Measurements from ENCODE around the gene HK1. TPM values are rescaled to one million over a fixed set of nuclear protein-coding genes. Genes with fewer than 3 reads are reported as not detected.
"Not testable (repeated sequence)": the region's sequence is repeated elsewhere in the genome, so short reads cannot be mapped to it uniquely, and the experiment has no call there.

HK1 gene
- polyA plus RNA-seq, 3 donors = 52.4 to 60.9 (median 54.3) TPM

DNA sequence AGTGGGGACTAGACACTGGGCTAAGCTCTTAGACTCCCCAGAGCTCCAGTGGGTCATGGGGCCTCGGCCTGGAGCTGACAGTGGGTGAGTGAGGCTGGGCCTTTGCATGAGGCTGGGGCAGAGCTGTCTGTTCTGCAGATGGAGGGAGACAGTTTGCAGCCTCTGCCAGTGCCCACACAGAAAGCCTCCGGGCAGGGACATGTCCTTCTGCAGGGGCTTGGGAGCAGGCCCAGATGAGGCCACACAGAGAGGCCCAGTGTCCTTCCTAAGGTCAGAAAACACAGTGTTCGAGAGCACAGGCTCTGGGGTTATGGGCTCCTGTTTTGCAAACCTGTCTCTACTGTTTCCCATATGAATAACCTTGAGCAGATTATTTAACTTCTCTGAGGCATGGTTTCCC, 25.1 kb upstream of the HK1 start:
- DNase-seq (ENCODE audit: low read depth in 3 of 3, low spot score in 2 of 3) = no peak

GRCh38 chr10:69254877-69255276, 23.4 kb upstream of the HK1 start:
- no peak for DNase-seq (ENCODE audit: low read depth in 3 of 3, low spot score in 2 of 3)

DNA sequence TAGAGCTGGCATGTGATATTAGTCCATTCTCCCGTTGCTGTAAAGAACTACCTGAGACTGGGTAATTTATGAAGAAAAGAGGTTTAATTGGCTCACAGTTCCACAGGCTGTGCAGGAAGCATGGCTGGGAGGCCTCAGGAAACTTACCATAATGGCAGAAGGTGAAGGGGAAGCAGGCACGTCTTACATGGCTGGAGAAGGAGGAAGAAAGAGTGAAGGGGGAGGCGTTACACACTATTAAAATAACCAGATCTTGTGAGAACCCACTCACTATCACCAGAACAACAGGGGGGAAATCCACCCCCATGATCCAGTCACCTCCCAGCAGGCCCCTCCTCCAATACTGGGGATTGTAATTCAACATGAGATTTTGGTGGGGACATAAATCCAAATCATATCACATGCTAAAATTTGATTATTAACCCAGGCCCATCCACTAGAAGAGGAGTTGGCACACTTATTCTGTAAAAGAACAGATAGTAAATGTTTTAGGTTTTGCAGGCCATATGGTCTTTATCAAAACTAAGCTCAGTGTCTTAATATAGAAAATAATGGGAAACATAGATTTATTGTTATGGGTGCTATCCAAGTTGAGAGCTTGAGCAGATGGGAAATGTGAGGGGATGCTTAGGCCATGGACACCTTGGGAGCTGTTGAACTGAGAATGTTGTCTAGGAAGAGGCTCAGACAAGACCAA, 18.6 kb upstream of the HK1 start:
- DNase-seq (ENCODE audit: low read depth in 3 of 3, low spot score in 2 of 3) = no peak

DNA sequence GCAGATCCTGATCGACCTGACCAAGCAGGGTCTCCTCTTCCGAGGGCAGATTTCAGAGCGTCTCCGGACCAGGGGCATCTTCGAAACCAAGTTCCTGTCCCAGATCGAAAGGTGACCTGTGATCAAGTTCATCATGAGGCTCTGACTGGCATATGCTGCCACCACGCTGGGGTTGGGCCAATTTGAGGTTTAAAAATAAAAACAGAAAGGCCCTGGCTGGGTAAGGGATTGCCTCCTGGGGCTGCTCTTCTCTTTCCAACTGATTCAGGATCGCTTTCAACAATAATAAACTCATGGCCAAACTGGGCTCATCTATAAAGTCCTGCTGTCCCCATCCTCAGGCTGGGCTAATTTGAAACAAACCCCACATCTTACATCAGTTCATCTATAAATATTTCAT, 17.1 kb upstream of the HK1 start:
- DNase-seq (ENCODE audit: low read depth in 3 of 3, low spot score in 2 of 3) = no peak

GRCh38 chr10:69262292-69262751, 16.0 kb upstream of the HK1 start:
- no peak for DNase-seq (ENCODE audit: low read depth in 3 of 3, low spot score in 2 of 3)

DNA sequence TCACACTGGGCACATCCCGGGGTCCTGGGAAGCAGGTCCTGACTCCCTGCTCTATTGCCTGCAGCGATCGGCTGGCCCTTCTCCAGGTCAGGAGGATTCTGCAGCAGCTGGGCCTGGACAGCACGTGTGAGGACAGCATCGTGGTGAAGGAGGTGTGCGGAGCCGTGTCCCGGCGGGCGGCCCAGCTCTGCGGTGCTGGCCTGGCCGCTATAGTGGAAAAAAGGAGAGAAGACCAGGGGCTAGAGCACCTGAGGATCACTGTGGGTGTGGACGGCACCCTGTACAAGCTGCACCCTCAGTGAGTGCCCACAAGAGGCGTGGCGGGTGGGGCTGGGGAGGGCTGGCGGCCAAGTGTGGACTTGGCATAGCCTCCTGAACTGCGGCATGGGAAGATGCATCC, 12.8 kb upstream of the HK1 start:
- DNase-seq (ENCODE audit: low read depth in 3 of 3, low spot score in 2 of 3) = no peak

GRCh38 chr10:69268761-69269416, 9.4 kb upstream of the HK1 start:
- DNase-seq (ENCODE audit: low read depth in 3 of 3, low spot score in 2 of 3) = no peak

DNA sequence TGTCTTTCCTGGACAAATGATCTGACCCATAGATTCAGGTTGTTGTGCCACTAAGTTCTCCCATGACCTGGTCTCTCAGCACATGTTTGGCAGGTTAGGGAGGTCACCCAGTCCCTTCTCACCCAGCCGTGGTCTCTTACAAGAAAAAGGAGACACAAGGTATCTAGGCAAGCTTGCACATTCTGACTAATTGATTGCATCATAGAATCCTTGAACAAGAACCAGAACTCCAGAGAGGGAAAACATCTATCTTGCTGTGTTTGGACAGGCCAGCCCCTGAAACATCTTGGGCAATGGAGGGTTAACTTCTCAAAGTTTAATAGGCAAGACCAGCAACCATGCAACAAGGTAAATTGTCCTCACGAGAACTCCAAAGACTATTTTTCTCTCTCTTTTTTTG, 8.5 kb upstream of the HK1 start:
- DNase-seq (ENCODE audit: low read depth in 3 of 3, low spot score in 2 of 3) = no peak

DNA sequence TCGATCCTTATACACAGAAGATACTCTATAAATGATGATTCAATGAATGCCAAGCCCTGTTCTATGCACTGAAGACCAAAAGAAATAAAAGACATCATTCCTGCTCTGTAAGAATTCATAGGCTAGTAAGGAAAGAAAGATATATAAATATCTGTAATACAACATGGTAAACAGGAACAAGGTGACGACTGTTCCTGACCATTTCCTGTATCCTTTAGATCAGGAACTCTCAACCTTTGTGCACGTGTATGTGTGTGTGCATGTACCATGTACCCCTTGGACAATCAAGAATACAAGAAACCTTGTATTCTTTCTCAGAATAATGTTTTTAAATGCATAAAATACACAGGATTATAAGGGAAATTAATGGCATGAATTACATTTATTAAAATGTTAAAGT, 7.3 kb upstream of the HK1 start:
- DNase-seq (ENCODE audit: low read depth in 3 of 3, low spot score in 2 of 3) = no peak

DNA sequence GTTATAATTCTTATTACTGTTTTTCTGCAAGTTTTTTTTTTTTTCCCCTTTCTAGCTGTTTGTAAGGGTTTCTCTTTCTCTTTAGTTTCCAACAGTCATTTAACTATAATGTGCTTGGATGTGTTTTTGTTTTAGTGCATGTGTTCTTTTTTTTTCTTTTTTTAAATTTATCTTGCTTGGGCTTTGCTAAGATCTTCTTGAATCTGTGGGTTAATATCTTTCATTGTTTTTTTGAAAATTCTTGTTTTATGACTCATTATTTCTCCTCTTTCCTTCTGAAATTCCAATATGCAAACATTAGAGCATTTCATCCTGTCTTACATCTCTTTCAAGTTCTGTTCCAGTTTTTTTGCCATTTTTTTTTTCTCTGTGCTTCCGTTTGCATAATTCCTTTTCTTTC, 5.7 kb upstream of the HK1 start:
- no peak for DNase-seq (ENCODE audit: low read depth in 3 of 3, low spot score in 2 of 3)

GRCh38 chr10:69275444-69275843, 2.9 kb upstream of the HK1 start:
- no peak for DNase-seq (ENCODE audit: low read depth in 3 of 3, low spot score in 2 of 3)

GRCh38 chr10:69276503-69276902, 1.8 kb upstream of the HK1 start:
- no peak for DNase-seq (ENCODE audit: low read depth in 3 of 3, low spot score in 2 of 3)

DNA sequence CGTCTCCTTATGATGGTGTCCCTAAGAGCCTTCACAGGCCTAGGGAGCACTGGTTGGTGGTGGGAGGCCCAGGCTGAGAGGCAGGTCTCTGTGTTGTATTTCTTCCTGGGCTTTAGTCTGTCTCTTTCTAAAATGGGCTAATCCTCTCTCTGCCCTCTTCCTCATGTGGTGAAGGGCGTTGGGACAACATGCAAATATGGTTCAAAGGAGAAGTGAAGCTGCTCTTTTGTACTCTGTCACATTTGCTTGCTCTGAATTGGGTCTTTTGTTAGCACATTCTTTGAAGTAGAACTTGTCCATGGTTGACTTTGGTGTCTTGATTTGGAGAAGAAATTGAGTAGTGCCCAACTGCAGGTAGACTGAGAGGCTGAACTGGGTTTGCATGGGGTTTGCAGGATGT, 814 bp downstream of the HK1 start:
- DNase-seq (ENCODE audit: low read depth in 3 of 3, low spot score in 2 of 3) = no peak

DNA sequence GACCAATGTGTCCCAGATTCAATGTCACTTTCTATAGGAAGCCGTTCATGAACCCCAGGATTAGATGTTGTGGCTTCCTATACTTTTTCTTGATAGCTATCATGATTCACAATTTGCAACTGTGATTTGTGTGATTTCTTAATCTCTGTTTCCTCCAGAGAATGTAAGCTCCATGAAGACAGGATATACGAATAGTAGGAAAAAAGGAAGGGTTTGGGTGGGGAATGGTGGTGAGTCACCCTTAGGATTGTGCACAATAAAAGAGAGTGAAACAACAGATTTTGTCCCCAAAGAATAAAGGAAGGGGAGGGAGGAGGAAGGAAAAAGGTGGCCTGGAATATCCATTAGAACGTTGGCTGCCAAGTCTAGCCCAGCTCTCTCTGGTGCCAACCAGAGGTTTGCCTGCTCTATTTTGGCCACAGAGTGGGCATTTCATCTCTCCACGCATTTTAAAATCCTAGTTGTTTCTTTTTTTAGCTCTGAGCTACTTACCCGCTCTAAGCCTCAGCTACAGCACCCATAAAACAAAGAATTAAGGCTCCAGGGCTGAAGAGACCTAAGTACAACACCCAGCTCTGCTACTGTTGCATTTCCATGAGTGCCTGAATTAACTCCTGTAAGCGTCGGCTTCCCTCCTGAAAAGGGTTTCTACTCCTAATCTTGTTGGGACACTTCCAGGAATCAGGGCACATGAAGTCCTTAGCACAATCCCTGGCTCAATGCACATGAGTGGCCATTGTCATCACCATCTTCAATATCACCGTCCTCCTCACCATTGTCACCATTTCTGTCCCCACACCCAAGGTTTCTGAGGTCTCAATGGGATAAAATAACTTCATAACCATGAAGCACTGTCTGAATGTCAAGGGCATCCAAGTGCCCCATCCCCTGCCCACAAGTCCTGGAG, 3.5 kb downstream of the HK1 start:
- no peak for DNase-seq (ENCODE audit: low read depth in 3 of 3, low spot score in 2 of 3)

DNA sequence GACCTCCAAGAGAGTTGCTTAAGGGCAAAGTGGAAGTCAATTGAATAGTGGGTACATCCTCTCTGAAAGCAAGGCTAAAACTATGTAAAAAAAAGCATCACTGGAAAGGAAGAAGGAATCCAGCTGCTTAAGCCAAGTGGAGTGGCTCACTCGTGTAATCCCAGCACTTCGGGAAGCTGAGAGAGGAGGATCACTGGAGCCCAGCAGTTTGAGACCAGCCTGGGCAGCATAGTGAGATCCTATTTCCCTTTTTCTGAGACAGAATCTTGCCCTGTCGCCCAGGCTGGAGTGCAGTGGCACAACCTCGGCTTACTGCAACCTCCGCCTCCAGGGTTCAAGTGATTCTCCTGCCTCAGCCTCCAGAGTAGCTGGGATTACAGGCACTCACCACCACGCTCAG, 6.1 kb downstream of the HK1 start:
- not testable (repeated sequence) for DNase-seq (ENCODE audit: low read depth in 3 of 3, low spot score in 2 of 3)

DNA sequence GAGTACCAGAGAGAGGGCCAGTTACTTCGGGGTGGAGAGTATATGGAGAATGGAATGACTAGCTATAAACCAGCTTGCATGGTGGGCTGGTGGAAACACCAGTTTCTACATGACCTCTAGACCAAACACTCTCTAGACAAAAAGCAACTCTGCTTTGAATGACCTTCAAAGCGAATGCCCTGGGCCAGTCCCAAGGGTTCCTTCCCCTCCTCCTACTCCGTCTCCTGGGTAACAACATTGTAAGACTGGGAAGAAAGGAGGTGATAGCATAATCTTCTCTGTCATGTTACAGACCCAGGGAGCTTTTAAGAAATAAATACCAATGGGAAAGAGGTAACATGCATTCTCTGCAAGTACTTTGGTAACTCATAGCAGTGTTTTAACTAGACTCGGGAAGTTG, 7.4 kb downstream of the HK1 start:
- DNase-seq (ENCODE audit: low read depth in 3 of 3, low spot score in 2 of 3) = no peak

DNA sequence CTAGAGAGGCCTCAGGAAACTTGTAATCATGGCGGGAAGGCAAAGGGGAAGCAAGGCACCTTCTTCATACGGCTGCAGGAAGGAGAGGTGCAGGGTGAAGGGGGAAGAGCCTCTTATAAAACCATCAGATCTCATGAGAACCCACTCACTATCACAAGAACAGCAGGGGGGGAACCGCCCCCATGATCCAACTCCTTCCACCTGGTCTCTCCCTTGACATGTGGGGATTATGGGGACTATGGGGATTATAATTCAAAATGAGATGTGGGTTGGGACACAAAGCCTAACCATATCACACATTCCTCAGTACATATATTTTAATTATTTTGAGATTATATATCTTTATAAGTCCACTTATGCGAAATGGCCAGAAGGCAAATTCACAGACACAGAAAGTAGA, 8.9 kb downstream of the HK1 start:
- no peak for DNase-seq (ENCODE audit: low read depth in 3 of 3, low spot score in 2 of 3)

DNA sequence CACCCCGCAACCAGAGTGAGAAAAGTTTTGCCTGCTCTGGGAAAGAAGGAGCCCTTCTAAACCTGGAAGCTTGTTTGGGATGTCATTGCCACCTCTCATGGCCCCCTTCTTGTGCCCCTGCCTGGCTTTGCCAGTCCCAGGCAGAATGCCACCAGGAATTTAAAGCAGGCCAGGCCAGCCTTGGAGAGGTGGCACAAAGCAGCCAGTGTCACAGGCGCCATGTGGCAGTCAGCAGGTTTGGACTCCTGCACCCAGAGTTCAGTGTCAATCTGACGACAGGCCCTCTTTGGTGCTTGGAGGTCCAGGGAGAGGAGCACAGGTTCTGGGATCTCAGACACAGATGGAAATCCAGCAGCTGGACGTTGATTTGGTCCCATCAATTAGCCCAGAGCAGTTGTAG, 12.7 kb downstream of the HK1 start:
- no peak for DNase-seq (ENCODE audit: low read depth in 3 of 3, low spot score in 2 of 3)

DNA sequence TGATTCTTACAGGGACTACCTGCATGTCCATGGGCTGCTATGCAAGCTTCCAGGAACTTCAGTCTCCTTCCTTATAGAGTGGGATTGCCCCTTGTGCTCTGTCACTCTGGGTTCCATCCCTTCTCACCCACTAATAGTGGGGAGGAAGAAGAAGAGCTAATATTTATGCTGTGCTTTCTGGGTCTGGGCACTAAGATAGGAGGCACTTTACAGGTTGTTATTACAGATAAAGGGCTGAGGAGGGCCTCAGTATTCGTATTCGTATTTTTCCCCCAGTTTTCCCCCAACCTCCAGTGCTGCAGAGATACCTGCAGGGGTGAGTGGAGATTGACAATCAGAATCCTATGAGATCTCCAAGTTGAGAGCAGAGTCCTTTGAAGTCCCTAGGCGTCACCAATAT, 14.2 kb downstream of the HK1 start:
- no peak for DNase-seq (ENCODE audit: low read depth in 3 of 3, low spot score in 2 of 3)

DNA sequence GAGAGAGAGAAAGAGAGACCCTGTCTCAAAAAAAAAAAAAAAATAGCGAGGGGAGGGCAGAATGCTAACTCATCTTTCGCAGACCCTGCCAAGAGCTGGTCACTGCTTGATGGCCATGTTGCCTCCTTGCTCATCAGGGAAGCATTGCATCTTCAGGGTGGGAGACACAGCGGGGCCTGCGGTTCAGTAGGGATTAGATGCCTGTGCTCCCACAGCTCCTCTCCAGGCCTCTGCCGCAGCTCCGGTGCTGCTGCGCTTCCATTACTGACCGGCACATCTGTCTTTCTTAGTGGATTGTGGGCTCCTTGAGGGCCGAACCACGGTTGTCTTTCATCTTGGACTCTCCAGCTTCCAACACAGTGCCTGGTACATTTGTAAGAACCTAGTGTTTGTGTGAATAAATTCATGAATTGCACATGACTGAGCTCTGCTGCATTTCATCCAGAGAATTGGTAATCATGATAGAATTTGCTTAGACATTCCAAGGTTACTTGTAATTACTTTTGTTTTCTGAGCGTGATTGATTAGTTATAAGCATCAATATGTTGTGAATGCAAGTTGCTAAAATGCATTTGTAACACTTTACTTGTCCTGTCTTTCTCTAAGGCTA, 16.8 kb downstream of the HK1 start:
- DNase-seq (ENCODE audit: low read depth in 3 of 3, low spot score in 2 of 3) = no peak

DNA sequence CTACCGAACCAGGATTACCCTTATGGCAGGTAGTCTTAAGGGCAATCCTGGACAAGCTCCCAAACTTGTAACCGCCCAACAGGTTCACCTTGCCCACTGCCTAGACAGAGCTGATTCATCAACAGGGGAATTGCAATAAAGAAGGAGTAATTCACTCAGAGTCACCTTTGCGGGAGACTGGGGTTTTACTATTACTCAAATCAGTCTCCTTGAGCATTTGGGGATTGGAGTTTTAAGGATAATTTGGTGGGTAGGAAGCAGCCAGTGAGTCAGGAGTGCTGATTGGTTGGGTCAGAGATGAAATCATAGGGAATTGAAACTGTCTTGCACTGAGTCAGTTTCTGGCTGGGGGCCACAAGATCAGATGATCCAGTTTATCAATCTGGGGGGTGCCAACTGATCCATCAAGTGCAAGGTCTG, 25.3 kb downstream of the HK1 start:
- DNase-seq (ENCODE audit: low read depth in 3 of 3, low spot score in 2 of 3) = no peak
